H1 (cell line): ENCODE data around the gene MMS19. TPM values are rescaled to one million over a fixed set of nuclear protein-coding genes. Genes with fewer than 3 reads are reported as not detected.

Experiments used
- CTCF ChIA-PET: fragments of 300-600 bp; sonication (Branson Sonifier 250); formaldehyde crosslinking; loops from one replicate; lab custom pipeline; 2021; ENCODE audit not compliant: partially characterized antibody; lab: Charles Lee
- POLR2A ChIA-PET: fragments of 300-600 bp; sonication (Branson Sonifier 250); formaldehyde crosslinking; loops from one replicate; lab custom pipeline; 2021; ENCODE audit warnings: inconsistent platforms; ENCODE audit not compliant: partially characterized antibody; lab: Charles Lee
- DNase-seq, 2 experiments: peaks; one replicate each; pipeline versions ENCODE4 v3.0.0 to v3.0.0-alpha.2; 2010 to 2022; ENCODE audit warnings: low spot score in 2 of 2, low read depth in 1 of 2, mixed read lengths in 1 of 2
- FAIRE-seq: peaks from 2 replicates; lab custom pipeline; 2011; peaks lifted over from hg19 to GRCh38; lab: Jason Lieb, UNC
- H2AFZ ChIP-seq: 2 replicates; pipeline ENCODE4 v1.8.1; 2012; ENCODE audit warnings: low read length, inconsistent platforms
- H2AK5ac ChIP-seq: 2 replicates; pipeline ENCODE4 v1.6.1; 2013; ENCODE audit warnings: low read depth, low read length
- H2BK120ac ChIP-seq: replicated peaks from 2 replicates; pipeline ENCODE3; 2013; ENCODE audit warnings: low read depth, low read length, inconsistent platforms
- H2BK12ac ChIP-seq: 2 replicates; pipeline ENCODE4 v1.6.1; 2013; ENCODE audit warnings: low read depth, low read length
- H2BK15ac ChIP-seq: 2 replicates; pipeline ENCODE4 v1.6.1; 2013; ENCODE audit warnings: low read length
- H2BK20ac ChIP-seq: 2 replicates; pipeline ENCODE4 v1.6.1; 2013; ENCODE audit warnings: low read length
- H2BK5ac ChIP-seq: 2 replicates; pipeline ENCODE4 v1.6.1; 2013; ENCODE audit warnings: low read depth, low read length
- H3K14ac ChIP-seq: 2 replicates; pipeline ENCODE4 v1.6.1; 2013; ENCODE audit warnings: inconsistent platforms; ENCODE audit not compliant: insufficient read length
- H3K18ac ChIP-seq: 2 replicates; pipeline ENCODE4 v1.6.1; 2013; ENCODE audit warnings: low read length; ENCODE audit errors: extremely low read depth
- H3K23ac ChIP-seq: 2 replicates; pipeline ENCODE4 v1.6.1; 2013; ENCODE audit warnings: inconsistent platforms; ENCODE audit not compliant: insufficient read length
- H3K23me2 ChIP-seq: 2 replicates; pipeline ENCODE4 v1.6.1; 2013; ENCODE audit warnings: low read depth, low read length
- H3K27ac ChIP-seq: 2 replicates; pipeline ENCODE4 v1.6.1; 2011; ENCODE audit warnings: low read depth, low read length, inconsistent platforms
- H3K27me3 ChIP-seq, 4 experiments: replicated peaks in 1 of 4; 1 replicate in 1 of 4; 2 replicates in 3 of 4; pipeline versions ENCODE4 v1.6.1 to v1.8.1; 2011 to 2013; ENCODE audit warnings: low read length in 3 of 4, mild to moderate bottlenecking in 3 of 4, inconsistent platforms in 2 of 4, mixed read lengths in 2 of 4, moderate library complexity in 1 of 4; ENCODE audit not compliant: control insufficient read depth in 3 of 4, insufficient read depth in 3 of 4; ENCODE audit errors: extremely low read depth in 1 of 4
- H3K36me3 ChIP-seq, 4 experiments: 2 replicates each; pipeline versions ENCODE4 v1.6.1 to v1.8.1; 2011 to 2013; ENCODE audit warnings: mild to moderate bottlenecking in 4 of 4, low read length in 3 of 4, moderate library complexity in 2 of 4, control low read depth in 1 of 4, inconsistent platforms in 1 of 4; ENCODE audit not compliant: insufficient read depth in 4 of 4, control insufficient read depth in 2 of 4
- H3K4ac ChIP-seq: replicated peaks from 2 replicates; pipeline ENCODE3; 2013; ENCODE audit warnings: low read length, low read depth, mixed read lengths, inconsistent platforms; ENCODE audit not compliant: insufficient read length
- H3K4me1 ChIP-seq, 4 experiments: replicated peaks in 1 of 4; 1 replicate in 1 of 4; 2 replicates in 3 of 4; pipeline versions ENCODE4 v1.6.1 to v1.8.1; 2011 to 2013; ENCODE audit warnings: low read length in 3 of 4, inconsistent platforms in 2 of 4, mixed read lengths in 1 of 4; ENCODE audit not compliant: insufficient read depth in 4 of 4, control insufficient read depth in 3 of 4
- H3K4me2 ChIP-seq, 2 experiments: 2 replicates each; pipeline versions ENCODE4 v1.6.1 to v1.8.1; 2011 to 2013; ENCODE audit warnings: low read depth in 2 of 2, low read length in 2 of 2, control low read depth in 1 of 2, inconsistent platforms in 1 of 2, mild to moderate bottlenecking in 1 of 2; ENCODE audit not compliant: insufficient read depth in 1 of 2
- H3K4me3 ChIP-seq, 4 experiments: fragments of 200-600, 300-600 bp in 1 of 4; sonication (generic), shearing (Covaris generic), sonication (Bioruptor Twin) in 1 of 4; 2 replicates each; pipeline versions ENCODE4 v1.5.1 to v1.8.1; 2011 to 2016; ENCODE audit warnings: low read length in 4 of 4, low read depth in 3 of 4, control low read depth in 2 of 4, inconsistent platforms in 2 of 4, mild to moderate bottlenecking in 2 of 4, mixed read lengths in 1 of 4, moderate library complexity in 1 of 4; ENCODE audit not compliant: insufficient read depth in 2 of 4; ENCODE audit errors: extremely low read depth in 1 of 4
- H3K56ac ChIP-seq: replicated peaks from 2 replicates; pipeline ENCODE3; 2013; ENCODE audit warnings: low read depth, mild to moderate bottlenecking, mixed read lengths, low read length, inconsistent platforms; ENCODE audit not compliant: insufficient read length
- H3K79me1 ChIP-seq: 2 replicates; pipeline ENCODE4 v1.6.1; 2013; ENCODE audit warnings: low read depth, low read length, control low read depth
- H3K79me2 ChIP-seq, 2 experiments: 2 replicates each; pipeline versions ENCODE4 v1.6.1 to v1.8.1; 2012 to 2013; ENCODE audit warnings: low read length in 2 of 2, mild to moderate bottlenecking in 2 of 2, inconsistent platforms in 1 of 2; ENCODE audit not compliant: insufficient read depth in 2 of 2, control insufficient read depth in 1 of 2
- H3K9ac ChIP-seq, 4 experiments: replicated peaks in 1 of 4; 1 replicate in 1 of 4; 2 replicates in 3 of 4; pipeline versions ENCODE4 v1.6.1 to v1.8.1; 2011 to 2013; ENCODE audit warnings: low read depth in 3 of 4, low read length in 3 of 4, control low read depth in 2 of 4, mild to moderate bottlenecking in 2 of 4, moderate library complexity in 2 of 4, inconsistent platforms in 1 of 4; ENCODE audit errors: extremely low read depth in 1 of 4
- H3K9me3 ChIP-seq, 2 experiments: 2 replicates each; pipeline versions ENCODE4 v1.6.1 to v1.8.1; 2012 to 2013; ENCODE audit warnings: mild to moderate bottlenecking in 2 of 2, moderate library complexity in 2 of 2, control low read depth in 1 of 2, inconsistent platforms in 1 of 2, low read depth in 1 of 2, low read length in 1 of 2, mixed read lengths in 1 of 2; ENCODE audit not compliant: insufficient read depth in 2 of 2
- H4K20me1 ChIP-seq, 2 experiments: replicated peaks in 1 of 2; 2 replicates each; pipeline versions ENCODE3 to v1.8.1; 2011 to 2013; ENCODE audit warnings: inconsistent platforms in 2 of 2, low read length in 2 of 2, mild to moderate bottlenecking in 1 of 2; ENCODE audit not compliant: insufficient read depth in 2 of 2, control insufficient read depth in 1 of 2
- H4K5ac ChIP-seq: 2 replicates; pipeline ENCODE4 v1.6.1; 2013; ENCODE audit warnings: low read length, low read depth, mixed read lengths, inconsistent platforms; ENCODE audit not compliant: insufficient read length
- H4K8ac ChIP-seq: 2 replicates; pipeline ENCODE4 v1.8.0; 2013; ENCODE audit warnings: mild to moderate bottlenecking, moderate library complexity, low read length, inconsistent platforms; ENCODE audit not compliant: insufficient read depth; ENCODE audit errors: extremely low read depth
- H4K91ac ChIP-seq: replicated peaks from 2 replicates; pipeline ENCODE3; 2013; ENCODE audit warnings: low read length, mixed read lengths, inconsistent platforms; ENCODE audit not compliant: insufficient read length
- BACH1 ChIP-seq: IDR thresholded peaks from 2 replicates; pipeline ENCODE4 v1.6.1; 2012; ENCODE audit warnings: low read length, improper control_type of control experiment
- E2F6 ChIP-seq: IDR thresholded peaks from 2 replicates; pipeline ENCODE4 v1.6.1; 2012; ENCODE audit warnings: inconsistent platforms
- HDAC6 ChIP-seq: IDR thresholded peaks from one replicate; pipeline ENCODE4 v1.7.1; 2012; ENCODE audit warnings: low read depth, mild to moderate bottlenecking, inconsistent platforms, low read length, moderate library complexity
- PHF8 ChIP-seq: fragments of 200-600 bp; sonication (generic); conservative IDR thresholded peaks from 2 replicates; pipeline ENCODE4 v1.7.1; 2012; ENCODE audit warnings: low read depth, mild to moderate bottlenecking, inconsistent platforms, low read length, moderate library complexity
- POLR2A ChIP-seq, 2 experiments: IDR thresholded peaks; 1 replicate in 1 of 2; 2 replicates in 1 of 2; pipeline ENCODE4 v1.6.1; 2011; ENCODE audit warnings: low read depth in 2 of 2, low read length in 2 of 2, mild to moderate bottlenecking in 2 of 2; ENCODE audit errors: control extremely low read depth in 1 of 2
- TCF12 ChIP-seq: IDR thresholded peaks from 2 replicates; pipeline ENCODE4 v1.6.1; 2011; ENCODE audit warnings: low read depth, mild to moderate bottlenecking, low read length
- YY1 ChIP-seq: IDR thresholded peaks from 2 replicates; pipeline ENCODE4 v1.6.1; 2011; ENCODE audit warnings: low read depth, mild to moderate bottlenecking, low read length
- WGBS, 2 experiments: shearing (Covaris generic) in 1 of 2; methylation state at CpG; one replicate each; pipeline versions ENCODE4 v1.1.6 to v1.1.7; 2013 to 2015; ENCODE audit warnings: low lambda C conversion rate in 2 of 2, mixed read lengths in 2 of 2, inconsistent platforms in 1 of 2, low coverage in 1 of 2, missing lambda C conversion rate in 1 of 2; ENCODE audit not compliant: insufficient replicate concordance in 2 of 2, insufficient coverage in 1 of 2, insufficient read length in 1 of 2; ENCODE audit errors: extremely low coverage in 1 of 2, missing lambda C conversion rate in 1 of 2; 5-methylcytosine and 5-hydroxymethylcytosine counted together
- long read RNA-seq, 2 experiments: library from RNA in 1 of 2; library from capped mRNA in 1 of 2; stranded (forward); transcript quantifications; one replicate each; pipeline ENCODE4 v2.0.0, GENCODE V29; 2021; ENCODE audit warnings: inconsistent platforms in 1 of 2
- polyA minus RNA-seq, 3 experiments: library from RNA; depleted of rRNA, polyadenylated mRNA; stranded (reverse); fragments of >200 nt; gene quantifications; 1 replicate in 2 of 3; 2 replicates in 1 of 3; pipeline ENCODE4 v1.2.3, GENCODE V29; 2011
- polyA plus RNA-seq, 7 experiments: library from polyadenylated mRNA; depleted of rRNA in 3 of 7; stranded (reverse) in 5 of 7; unstranded in 2 of 7; fragments of >200 nt in 5 of 7; fragments of 200-250 nt in 2 of 7; gene quantifications; 1 replicate in 5 of 7; 2 replicates in 1 of 7; 4 replicates in 1 of 7; pipeline versions ENCODE4 v1.2.1 to v1.2.3, GENCODE V29; 2011 to 2013; ENCODE audit warnings: missing spikeins in 2 of 7, mixed read lengths in 2 of 7
- total RNA-seq: library from RNA; stranded (reverse); fragmentation: NEBNext Ultra II Directional; extraction: Animal tissue kit (Norgen Biotek cat#: 25700); gene quantifications from 2 replicates; pipeline ENCODE4 v1.2.1, GENCODE V29; 2021

MMS19 gene
- 128 and 130 TPM in 2 replicates for total RNA-seq
- polyA plus RNA-seq (2011; rRNA removed), result 221 and 228 TPM in 2 replicates
- 183 TPM for polyA plus RNA-seq (2011; cell fraction: cytosol; rRNA removed)
- 470 TPM for polyA plus RNA-seq (2011; cell fraction: nucleus; rRNA removed)
- polyA plus RNA-seq (2012, experiment 1 of 2), result 107 to 133 TPM (median 128 TPM) in 4 replicates
- 131 TPM for polyA plus RNA-seq (2012, experiment 2 of 2)
- polyA plus RNA-seq (2013, experiment 1 of 2), result 125 TPM
- 122 TPM for polyA plus RNA-seq (2013, experiment 2 of 2)
- polyA minus RNA-seq (2011; rRNA and poly(A)+ RNA removed), result 326 and 376 TPM in 2 replicates
- polyA minus RNA-seq (2011; cell fraction: cytosol; rRNA and poly(A)+ RNA removed), result 92.1 TPM
- 160 TPM for polyA minus RNA-seq (2011; cell fraction: nucleus; rRNA and poly(A)+ RNA removed)
- long read RNA-seq, experiment 1, transcript MMS19-209 (31 exons, 3,797 nt), result major isoform, 13 of 94 reads
- long read RNA-seq, experiment 1, partial matches to known transcripts, result 49 of 94 reads
- long read RNA-seq, experiment 1, other reads (novel, unspliced or antisense), result 29 of 94 reads
- long read RNA-seq, experiment 2, partial matches to known transcripts, result 0 of 10 reads
- long read RNA-seq, experiment 2, other reads (novel, unspliced or antisense), result 5 of 10 reads

GRCh38 chr10:97498076-97498840, at the start of gene MMS19:
Gene MMS19, minus strand, starts transcription at chr10:97498422. Its CDS starts 38 bp downstream, at chr10:97498384.
- Histone ChIP-seq H3K4me1 (peaks cover 6 to 14% (median 11%) of the 10 kb centered on the region in 4 experiments; a peak in 6 of 7 replicates), H3K23ac (no peak within 1 kb of the TSS), H3K4ac (peak within 1 kb of the TSS; percentile 80), H4K5ac (peak within 1 kb of the TSS; percentile 71), H3K27me3 (peaks cover 0 to 16% (median 13%) of the 10 kb centered on the region in 4 experiments; a peak in 5 of 7 replicates), H3K79me1 (peaks cover 13% of the 10 kb centered on the region), H3K18ac (peak within 1 kb of the TSS; percentile 97), H2BK12ac (peak within 1 kb of the TSS; percentile 62; the same call in 1 of the 2 replicates), H3K36me3 (no peaks in the 10 kb centered on the region; a peak in 1 of 8 replicates), H3K79me2 (peaks cover 13 to 70% of the 10 kb centered on the region in 2 experiments), H2BK15ac (peak within 1 kb of the TSS; percentile 85; the same call in 1 of the 2 replicates), H3K14ac (no peak within 1 kb of the TSS), H2AK5ac (peak within 1 kb of the TSS; percentile 32; the same call in 1 of the 2 replicates), H3K9me3 (no peaks in the 10 kb centered on the region), H3K56ac (peak within 1 kb of the TSS; percentile 62), H3K27ac (peak within 1 kb of the TSS; percentile 74; the same call in 1 of the 2 replicates), H3K4me3 (peak within 1 kb of the TSS; percentile 83 to 92 (median 89)), H4K20me1 (peaks cover 10 to 28% of the 10 kb centered on the region in 2 experiments), H2BK120ac (no peak within 1 kb of the TSS), H4K91ac (peak within 1 kb of the TSS; percentile 85), H3K9ac (peak within 1 kb of the TSS; percentile 55 to 82 (median 78)), H4K8ac (peak within 1 kb of the TSS; percentile 75), H2BK5ac (peak within 1 kb of the TSS; percentile 89; the same call in 1 of the 2 replicates), H2BK20ac (no peak within 1 kb of the TSS), H3K23me2 (peaks cover 15% of the 10 kb centered on the region), H2AFZ (0 out of 2 replicates have a peak within 1 kb of the TSS, but pooled peaks have one; percentile 6), H3K4me2 (peak within 1 kb of the TSS; percentile 78 to 98)
- DNase-seq, result peak; percentile 92 to 100
- FAIRE-seq, result no peak
- 1% methylated on average over 39 of the region's 73 CpGs; no CpG with 5 or more reads in 1 of the 2 experiments for WGBS, 2 experiments
- POLR2A ChIA-PET, result interaction anchor here (0.6 to 2.5 kb wide), 14 partner anchors 8 to 97 kb away, joined by 3 to 13 read pairs (median 4); partner anchors contain the start of gene RRP12
- CTCF ChIA-PET, result interaction anchor here (0.5 to 2.6 kb wide), 6 partner anchors 11 to 154 kb away, joined by 4 to 24 read pairs (median 6); no protein-coding TSS in a partner anchor
- peak; percentile 55 to 79 for TF ChIP-seq POLR2A (IDR thresholded peaks at IDR 0.05; ENCODE audit: control extremely low read depth in 1 of 2, low read depth in 2 of 2, low read length in 2 of 2)
- no peak for TF ChIP-seq BACH1
- 0 out of 2 replicates have a peak, but pooled peaks have one; percentile 23 for TF ChIP-seq TCF12
- peak; percentile 95 for TF ChIP-seq PHF8
- peak; percentile 68; the same call in 1 of the 2 replicates for TF ChIP-seq E2F6
- peak; percentile 89 for TF ChIP-seq YY1
- TF ChIP-seq HDAC6, result no peak
